Endothelial cell of umbilical vein (primary cell): Measurements from ENCODE around the gene TMC2. TPM values are rescaled to one million over a fixed set of nuclear protein-coding genes. Genes with fewer than 3 reads are reported as not detected.

Experiments
- BruUV-seq: library from RNA; stranded (reverse); fragments of 400-500 nt; replicated peaks from 2 replicates; lab custom pipeline; 2021; lab: Mats Ljungman, UMichigan
- CTCF ChIA-PET: fragments of 300-600, 350-600 bp; sonication (Branson Sonifier 250); formaldehyde crosslinking; loops from one replicate; lab custom pipeline; 2021; ENCODE audit warnings: antibody characterized with exemption, inconsistent platforms; lab: Charles Lee
- POLR2A ChIA-PET: fragments of 300-600, 350-600 bp; sonication (Branson Sonifier 250); formaldehyde crosslinking; loops from one replicate; lab custom pipeline; 2021; ENCODE audit warnings: antibody characterized with exemption, inconsistent platforms; lab: Charles Lee
- DNase-seq: peaks from one replicate; pipeline ENCODE4 v3.0.0-alpha.2; 2011; ENCODE audit warnings: low read depth, low spot score
- FAIRE-seq: peaks from 2 replicates; lab custom pipeline; 2011; peaks lifted over from hg19 to GRCh38; lab: Jason Lieb, UNC
- H2AFZ ChIP-seq: 2 replicates; pipeline ENCODE4 v1.6.0; 2012; ENCODE audit warnings: low read depth, low read length, control low read depth, inconsistent platforms
- H3K27ac ChIP-seq: 2 replicates; pipeline ENCODE4 v1.5.1; 2011; ENCODE audit warnings: low read depth, mild to moderate bottlenecking, control low read depth, low read length, moderate library complexity; ENCODE audit not compliant: insufficient read depth
- H3K27me3 ChIP-seq, 2 experiments: 2 replicates each; pipeline versions ENCODE4 v1.6.0 to v1.6.1; 2011; ENCODE audit warnings: low read length in 2 of 2, mixed read lengths in 1 of 2; ENCODE audit not compliant: control insufficient read depth in 2 of 2, insufficient read depth in 2 of 2
- H3K36me3 ChIP-seq, 2 experiments: 2 replicates in 1 of 2; 3 replicates in 1 of 2; pipeline ENCODE4 v1.5.1; 2011; ENCODE audit warnings: low read length in 2 of 2, mild to moderate bottlenecking in 1 of 2, moderate library complexity in 1 of 2; ENCODE audit not compliant: control insufficient read depth in 2 of 2, insufficient read depth in 2 of 2; ENCODE audit errors: extremely low read depth in 1 of 2
- H3K4me1 ChIP-seq: 3 replicates; pipeline ENCODE4 v1.5.1; 2011; ENCODE audit warnings: mild to moderate bottlenecking, low read length; ENCODE audit not compliant: control insufficient read depth, insufficient read depth; ENCODE audit errors: extremely low read depth
- H3K4me2 ChIP-seq: 2 replicates; pipeline ENCODE4 v1.6.1; 2011; ENCODE audit warnings: low read length, control low read depth, mixed read lengths; ENCODE audit not compliant: insufficient read depth
- H3K4me3 ChIP-seq, 3 experiments: fragments of 200-600 bp in 1 of 3; sonication (generic), shearing (Covaris generic) in 1 of 3; replicated peaks in 1 of 3; 2 replicates each; pipeline ENCODE4 v1.5.1; 2011 to 2016; ENCODE audit warnings: control low read depth in 3 of 3, low read length in 3 of 3, mild to moderate bottlenecking in 2 of 3, inconsistent platforms in 1 of 3, low read depth in 1 of 3, moderate library complexity in 1 of 3; ENCODE audit not compliant: insufficient read depth in 1 of 3
- H3K79me2 ChIP-seq: 2 replicates; pipeline ENCODE4 v1.6.0; 2012; ENCODE audit warnings: low read length, inconsistent platforms; ENCODE audit not compliant: control insufficient read depth, insufficient read depth
- H3K9ac ChIP-seq: replicated peaks from 2 replicates; pipeline ENCODE3; 2011; ENCODE audit warnings: low read length, control low read depth; ENCODE audit not compliant: insufficient read depth; ENCODE audit errors: extremely low read depth
- H3K9me1 ChIP-seq: replicated peaks from 3 replicates; pipeline ENCODE4 v1.6.0; 2011; ENCODE audit warnings: mild to moderate bottlenecking, low read length; ENCODE audit not compliant: control insufficient read depth, insufficient read depth; ENCODE audit errors: extremely low read depth
- H3K9me3 ChIP-seq: replicated peaks from 2 replicates; pipeline ENCODE4 v1.5.1; 2012; ENCODE audit warnings: low read length, inconsistent platforms; ENCODE audit not compliant: control insufficient read depth, insufficient read depth
- H4K20me1 ChIP-seq: replicated peaks from 2 replicates; pipeline ENCODE3; 2011; ENCODE audit warnings: mild to moderate bottlenecking, low read length; ENCODE audit not compliant: control insufficient read depth, insufficient read depth; ENCODE audit errors: extremely low read depth
- CTCF ChIP-seq, 2 donors: IDR thresholded peaks; 1 replicate in 1 of 2; 2 replicates in 1 of 2; pipeline ENCODE4 v1.5.1; 2011; ENCODE audit warnings: low read length in 2 of 2, mild to moderate bottlenecking in 2 of 2, moderate library complexity in 2 of 2, control low read depth in 1 of 2, inconsistent platforms in 1 of 2, low read depth in 1 of 2; ENCODE audit not compliant: insufficient read depth in 1 of 2; ENCODE audit errors: extremely low read depth in 1 of 2
- EZH2 ChIP-seq: IDR thresholded peaks from 2 replicates; pipeline ENCODE4 v1.6.1; 2012; ENCODE audit warnings: borderline replicate concordance, low read depth, mild to moderate bottlenecking, moderate library complexity, low read length, inconsistent platforms; ENCODE audit not compliant: severe bottlenecking
- FOS ChIP-seq: IDR thresholded peaks from 2 replicates; pipeline ENCODE4 v1.6.1; 2011; ENCODE audit warnings: mild to moderate bottlenecking, low read length, moderate library complexity, borderline replicate concordance; ENCODE audit not compliant: insufficient read depth
- GATA2 ChIP-seq: IDR thresholded peaks from 2 replicates; pipeline ENCODE4 v1.7.0; 2011; ENCODE audit warnings: low read depth, mild to moderate bottlenecking, moderate library complexity, mixed read lengths, low read length; ENCODE audit not compliant: insufficient read length, insufficient read depth
- JUN ChIP-seq: IDR thresholded peaks from 2 replicates; pipeline ENCODE4 v1.6.1; 2011; ENCODE audit warnings: borderline replicate concordance, low read depth; ENCODE audit not compliant: insufficient read length, insufficient read depth
- MAX ChIP-seq: IDR thresholded peaks from 2 replicates; pipeline ENCODE4 v1.6.1; 2011; ENCODE audit not compliant: insufficient read depth, insufficient read length
- MYC ChIP-seq: IDR thresholded peaks from one replicate; pipeline ENCODE4 v1.6.1; 2011; ENCODE audit warnings: mild to moderate bottlenecking, low read depth, low read length
- POLR2A ChIP-seq: IDR thresholded peaks from 2 replicates; pipeline ENCODE4 v1.6.1; 2012; ENCODE audit warnings: low read depth, mild to moderate bottlenecking, control low read depth, low read length
- POLR2AphosphoS5 ChIP-seq: IDR thresholded peaks from 2 replicates; pipeline ENCODE4 v1.6.1; 2012; ENCODE audit warnings: low read depth, mild to moderate bottlenecking, control low read depth, low read length, moderate library complexity; ENCODE audit not compliant: insufficient read depth
- dilution Hi-C: fragments of 300-500 bp; cut with MboI; formaldehyde crosslinking; loops from one replicate; pipeline ENCODE4 v1.15.0; 2019; ENCODE audit warnings: low sequenced_read_pairs; ENCODE audit not compliant: extremely low pct_ligation_motif_present
- intact Hi-C: fragments of 100-400 bp; cut with micrococcal nuclease; formaldehyde crosslinking; loops from one replicate; pipeline ENCODE4 v1.10.0; 2022
- polyA plus RNA-seq, 4 experiments: library from polyadenylated mRNA; depleted of rRNA in 3 of 4; stranded (reverse) in 3 of 4; unstranded in 1 of 4; fragments of >200 nt; gene quantifications; 2 replicates each; pipeline versions ENCODE4 v1.2.1 to v1.2.3, GENCODE V29; 2011 to 2012; ENCODE audit warnings: missing spikeins in 1 of 4
- total RNA-seq: library from RNA; stranded (reverse); gene quantifications from 2 replicates; pipeline ENCODE4 v1.2.3, GENCODE V29; 2021

TMC2 gene
- total and polyA plus RNA-seq, 2 donors (not counting 3 experiments of a cell fraction or from before 2014, with no cell fraction given): not detected

- no TSS peak for BruUV-seq
- peaks cover 14 to 32% of the 10 kb centered on the region in 2 experiments for H3K27me3 ChIP-seq
- DNase-seq: peak; percentile 49
- H3K4me1 ChIP-seq: peaks cover 4% of the 10 kb centered on the region
- intact Hi-C loops (loop anchor here (1.0 to 2.0 kb wide), 3 partner anchors 55 to 313 kb away; no protein-coding TSS in a partner anchor), dilution Hi-C loops (no loop called here)
- TF ChIP-seq GATA2 (no peak), POLR2A (no peak), CTCF (IDR thresholded peaks at IDR 0.05; ENCODE audit: extremely low read depth in 1 of 2, insufficient read depth in 1 of 2, low read depth in 1 of 2, low read length in 2 of 2) (peak; percentile 66 to 71), MYC (no peak)
- no peaks in the 10 kb centered on the region for H3K9me3 ChIP-seq
- no peak overlapping the region for H3K4me2 ChIP-seq
- ChIA-PET POLR2A (interaction anchor here (0.6 kb wide), 1 partner anchor 63 kb away, joined by 3 read pairs; no protein-coding TSS in a partner anchor), CTCF (interaction anchor here (0.7 to 3.2 kb wide), 12 partner anchors 9 to 164 kb away, joined by 3 to 23 read pairs (median 3); no protein-coding TSS in a partner anchor)
- peak overlapping the region; percentile 42 for H2AFZ ChIP-seq
- peak; percentile 81 for FAIRE-seq
- H4K20me1 ChIP-seq: no peaks in the 10 kb centered on the region
- H3K9ac ChIP-seq: no peak overlapping the region
- H3K4me3 ChIP-seq: no peak overlapping the region
- H3K9me1 ChIP-seq: no peaks in the 10 kb centered on the region
- no peaks in the 10 kb centered on the region for H3K36me3 ChIP-seq
- H3K27ac ChIP-seq: no peak overlapping the region
- no peaks in the 10 kb centered on the region for H3K79me2 ChIP-seq
These were observed 151.7 kb downstream of the TMC2 start for GRCh38 chr20:2688041-2688591.

- CTCF ChIA-PET: interaction anchor here (2.1 to 2.7 kb wide), 3 partner anchors 51 to 162 kb away, joined by 8 to 23 read pairs (median 17); no protein-coding TSS in a partner anchor
These were observed 153.8 kb downstream of the TMC2 start for GRCh38 chr20:2690213-2690612.

More at GRCh38 chr20:2690213-2690612, 153.8 kb downstream of the TMC2 start:
- H2AFZ ChIP-seq: no peak overlapping the region
- POLR2A ChIA-PET: no interaction called here
- peaks cover 4% of the 10 kb centered on the region for H3K4me1 ChIP-seq
- DNase-seq (no peak), FAIRE-seq (no peak)
- H3K9me3 ChIP-seq: no peaks in the 10 kb centered on the region
- no peak overlapping the region for H3K4me3 ChIP-seq
- intact Hi-C loops (no loop called here), dilution Hi-C loops (no loop called here)
- no peak for TF ChIP-seq EZH2
- no peak for TF ChIP-seq POLR2AphosphoS5
- no peak for TF ChIP-seq MAX
- no peak for TF ChIP-seq MYC
- TF ChIP-seq POLR2A: no peak
- no peak for TF ChIP-seq CTCF (IDR thresholded peaks at IDR 0.05; ENCODE audit: extremely low read depth in 1 of 2, insufficient read depth in 1 of 2, low read depth in 1 of 2, low read length in 2 of 2)
- no peak for TF ChIP-seq FOS
- no peak for TF ChIP-seq GATA2
- TF ChIP-seq JUN: no peak
- no peak overlapping the region for H3K27ac ChIP-seq
- no peaks in the 10 kb centered on the region for H3K79me2 ChIP-seq
- H3K36me3 ChIP-seq: no peaks in the 10 kb centered on the region
- no peaks in the 10 kb centered on the region for H3K9me1 ChIP-seq
- H3K9ac ChIP-seq: no peak overlapping the region
- peaks cover 29 to 53% of the 10 kb centered on the region in 2 experiments for H3K27me3 ChIP-seq
- H4K20me1 ChIP-seq: peaks cover 2% of the 10 kb centered on the region
- H3K4me2 ChIP-seq: no peak overlapping the region
- no TSS peak for BruUV-seq
